GM19463 (cell line): ENCODE results near the gene LBX2.

ENCODE experiments used
- ATAC-seq: cut with Tn5 transposase; IDR thresholded peaks from one replicate; pipeline ENCODE4 v1.9.1; 2021; ENCODE audit warnings: mild to moderate bottlenecking, moderate library complexity; ENCODE audit not compliant: unreplicated experiment

LBX2 gene

GRCh38 chr2:74505448-74506246, 6.2 kb upstream of the LBX2 start:
- ATAC-seq, result no peak

GRCh38 chr2:74504591-74504990, 5.2 kb upstream of the LBX2 start:
- no peak for ATAC-seq

- no peak for ATAC-seq
Measured at GRCh38 chr2:74503506-74504475, 4.4 kb upstream of the LBX2 start.

GRCh38 chr2:74502720-74503505, 3.5 kb upstream of the LBX2 start:
- peak; percentile 48 for ATAC-seq

GRCh38 chr2:74502147-74502719, 2.8 kb upstream of the LBX2 start:
- ATAC-seq, result no peak

- ATAC-seq, result no peak
Measured at GRCh38 chr2:74501335-74502071, 2.1 kb upstream of the LBX2 start.

- no peak for ATAC-seq
Measured at GRCh38 chr2:74500578-74500946, 1.2 kb upstream of the LBX2 start.

GRCh38 chr2:74499940-74500577, 656 bp upstream of the LBX2 start:
- ATAC-seq, result no peak

GRCh38 chr2:74498500-74499266, 720 bp downstream of the LBX2 start:
- ATAC-seq, result no peak

GRCh38 chr2:74497777-74498499, 1.5 kb downstream of the LBX2 start:
- no peak for ATAC-seq

- ATAC-seq, result no peak
Measured at GRCh38 chr2:74496997-74497776, 2.2 kb downstream of the LBX2 start.

GRCh38 chr2:74495440-74495839, 4.0 kb downstream of the LBX2 start:
- ATAC-seq, result no peak

- ATAC-seq, result no peak
Measured at GRCh38 chr2:74493546-74493945, 5.9 kb downstream of the LBX2 start.

GRCh38 chr2:74491648-74492544, 7.5 kb downstream of the LBX2 start:
- no peak for ATAC-seq

- no peak for ATAC-seq
Measured at GRCh38 chr2:74489906-74490305, 9.5 kb downstream of the LBX2 start.
